T-helper 1 cell treated with Interleukin-12 subunit alpha and Interleukin-12 subunit beta and Interleukin-4 antibody, amounts not matched to agents 30 μg/mL and 1 μg/mL, for 36 hours (primary cell): ENCODE data around the gene NUDT16L1.

Experiments
- H3K27ac Mint-ChIP-seq: one replicate; pipeline ENCODE4 v1.8.0; 2021; ENCODE audit warnings: mild to moderate bottlenecking, mixed read lengths
- H3K27me3 Mint-ChIP-seq: one replicate; pipeline ENCODE4 v1.8.0; 2021; ENCODE audit warnings: low read depth, mixed read lengths
- H3K36me3 Mint-ChIP-seq: one replicate; pipeline ENCODE4 v1.8.0; 2021; ENCODE audit warnings: low read depth, mixed read lengths
- H3K4me1 Mint-ChIP-seq: one replicate; pipeline ENCODE4 v1.8.0; 2021; ENCODE audit warnings: low read depth, mixed read lengths
- H3K4me3 Mint-ChIP-seq: one replicate; pipeline ENCODE4 v1.8.0; 2021; ENCODE audit warnings: mild to moderate bottlenecking, moderate library complexity, mixed read lengths
- H3K9me3 Mint-ChIP-seq: one replicate; pipeline ENCODE4 v1.8.0; 2021; ENCODE audit warnings: mixed read lengths

NUDT16L1 gene

GRCh38 chr16:4691666-4692412 is 1.5 kb upstream of the NUDT16L1 start:
- no peak overlapping the region for H3K27ac Mint-ChIP-seq
- H3K4me3 Mint-ChIP-seq = no peak overlapping the region
- H3K27me3 Mint-ChIP-seq = no peaks in the 10 kb centered on the region
- H3K36me3 Mint-ChIP-seq = peaks cover 4% of the 10 kb centered on the region
- peaks cover 11% of the 10 kb centered on the region for H3K4me1 Mint-ChIP-seq
- no peaks in the 10 kb centered on the region for H3K9me3 Mint-ChIP-seq

GRCh38 chr16:4692460-4693295 is 684 bp upstream of the NUDT16L1 start:
- peaks cover 4% of the 10 kb centered on the region for H3K36me3 Mint-ChIP-seq
- H3K4me1 Mint-ChIP-seq = peaks cover 11% of the 10 kb centered on the region
- peak overlapping the region; percentile 85 for H3K27ac Mint-ChIP-seq
- no peaks in the 10 kb centered on the region for H3K27me3 Mint-ChIP-seq
- H3K4me3 Mint-ChIP-seq = peak overlapping the region; percentile 84
- H3K9me3 Mint-ChIP-seq = no peaks in the 10 kb centered on the region

GRCh38 chr16:4693956-4694641 is 737 bp downstream of the NUDT16L1 start:
- peaks cover 11% of the 10 kb centered on the region for H3K4me1 Mint-ChIP-seq
- H3K9me3 Mint-ChIP-seq = no peaks in the 10 kb centered on the region
- peaks cover 4% of the 10 kb centered on the region for H3K36me3 Mint-ChIP-seq
- H3K27me3 Mint-ChIP-seq = no peaks in the 10 kb centered on the region
- peak overlapping the region; percentile 62 for H3K27ac Mint-ChIP-seq
- peak overlapping the region; percentile 75 for H3K4me3 Mint-ChIP-seq

- no peaks in the 10 kb centered on the region for H3K27me3 Mint-ChIP-seq
- peaks cover 8% of the 10 kb centered on the region for H3K36me3 Mint-ChIP-seq
- H3K27ac Mint-ChIP-seq = peak overlapping the region; percentile 62
- no peaks in the 10 kb centered on the region for H3K9me3 Mint-ChIP-seq
- H3K4me3 Mint-ChIP-seq = peak overlapping the region; percentile 75
- H3K4me1 Mint-ChIP-seq = peaks cover 11% of the 10 kb centered on the region
Measured at GRCh38 chr16:4694642-4695451, 1.5 kb downstream of the NUDT16L1 start.

GRCh38 chr16:4695473-4696171 is 2.3 kb downstream of the NUDT16L1 start:
- Mint-ChIP-seq H3K27ac (no peak overlapping the region), H3K4me1 (peaks cover 15% of the 10 kb centered on the region), H3K27me3 (no peaks in the 10 kb centered on the region), H3K36me3 (peaks cover 5% of the 10 kb centered on the region), H3K9me3 (no peaks in the 10 kb centered on the region), H3K4me3 (peak overlapping the region; percentile 75)

- peaks cover 5% of the 10 kb centered on the region for H3K36me3 Mint-ChIP-seq
- H3K4me3 Mint-ChIP-seq = no peak overlapping the region
- H3K4me1 Mint-ChIP-seq = peaks cover 13% of the 10 kb centered on the region
- no peaks in the 10 kb centered on the region for H3K27me3 Mint-ChIP-seq
- no peak overlapping the region for H3K27ac Mint-ChIP-seq
- H3K9me3 Mint-ChIP-seq = no peaks in the 10 kb centered on the region
Measured at GRCh38 chr16:4696172-4696904, 3.0 kb downstream of the NUDT16L1 start.

GRCh38 chr16:4696905-4697847 is 3.8 kb downstream of the NUDT16L1 start:
- Mint-ChIP-seq H3K4me1 (peaks cover 12% of the 10 kb centered on the region), H3K9me3 (no peaks in the 10 kb centered on the region), H3K27ac (no peak overlapping the region), H3K4me3 (no peak overlapping the region), H3K27me3 (no peaks in the 10 kb centered on the region), H3K36me3 (peaks cover 5% of the 10 kb centered on the region)

GRCh38 chr16:4697848-4698291 is 4.5 kb downstream of the NUDT16L1 start:
- H3K36me3 Mint-ChIP-seq = peaks cover 5% of the 10 kb centered on the region
- no peak overlapping the region for H3K4me3 Mint-ChIP-seq
- no peaks in the 10 kb centered on the region for H3K27me3 Mint-ChIP-seq
- peaks cover 12% of the 10 kb centered on the region for H3K4me1 Mint-ChIP-seq
- H3K9me3 Mint-ChIP-seq = no peaks in the 10 kb centered on the region
- H3K27ac Mint-ChIP-seq = no peak overlapping the region

- peaks cover 8% of the 10 kb centered on the region for H3K4me1 Mint-ChIP-seq
- H3K9me3 Mint-ChIP-seq = no peaks in the 10 kb centered on the region
- H3K27me3 Mint-ChIP-seq = no peaks in the 10 kb centered on the region
- no peak overlapping the region for H3K27ac Mint-ChIP-seq
- H3K36me3 Mint-ChIP-seq = peaks cover 5% of the 10 kb centered on the region
- H3K4me3 Mint-ChIP-seq = no peak overlapping the region
Measured at GRCh38 chr16:4698321-4699045, 5.1 kb downstream of the NUDT16L1 start.

GRCh38 chr16:4699046-4699556 is 5.7 kb downstream of the NUDT16L1 start:
- H3K9me3 Mint-ChIP-seq = no peaks in the 10 kb centered on the region
- peaks cover 8% of the 10 kb centered on the region for H3K4me1 Mint-ChIP-seq
- no peaks in the 10 kb centered on the region for H3K27me3 Mint-ChIP-seq
- H3K4me3 Mint-ChIP-seq = no peak overlapping the region
- H3K36me3 Mint-ChIP-seq = peaks cover 5% of the 10 kb centered on the region
- no peak overlapping the region for H3K27ac Mint-ChIP-seq

- H3K27me3 Mint-ChIP-seq = no peaks in the 10 kb centered on the region
- H3K9me3 Mint-ChIP-seq = no peaks in the 10 kb centered on the region
- H3K27ac Mint-ChIP-seq = no peak overlapping the region
- peaks cover 3% of the 10 kb centered on the region for H3K36me3 Mint-ChIP-seq
- peaks cover 5% of the 10 kb centered on the region for H3K4me1 Mint-ChIP-seq
- no peak overlapping the region for H3K4me3 Mint-ChIP-seq
Measured at GRCh38 chr16:4700380-4700996, 7.1 kb downstream of the NUDT16L1 start.
